K562 (cell line): ENCODE results near the gene TNFRSF6B. TPM values are rescaled to one million over a fixed set of nuclear protein-coding genes. Genes with fewer than 3 reads are reported as not detected.

Source experiments
- CAMTA2 ChIP-seq: fragments of 250-450 bp; sonication (Bioruptor Pico); conservative IDR thresholded peaks from 2 replicates; pipeline ENCODE4 v1.5.1; 2022
- CBX3 ChIP-seq, 2 experiments: IDR thresholded peaks; 1 replicate in 1 of 2; 2 replicates in 1 of 2; pipeline ENCODE4 v1.6.1; 2012; ENCODE audit warnings: inconsistent platforms in 2 of 2, low read length in 2 of 2, borderline replicate concordance in 1 of 2, control low read depth in 1 of 2
- CBX8 ChIP-seq: fragments of 200-600 bp; sonication (generic); IDR thresholded peaks from 2 replicates; pipeline ENCODE4 v1.6.1; 2012; ENCODE audit warnings: borderline replicate concordance, mixed run types, low read depth, mild to moderate bottlenecking, moderate library complexity, mixed read lengths, low read length, control low read depth, inconsistent platforms; ENCODE audit not compliant: poor library complexity, severe bottlenecking; ENCODE audit errors: extremely low read depth
- FOSL1 ChIP-seq: fragments of 200-800 bp; sonication (Bioruptor generic); conservative IDR thresholded peaks from 2 replicates; pipeline ENCODE4 v1.6.1; 2016; ENCODE audit warnings: missing genetic modification characterization, missing compliant biosample characterization
- GTF2B ChIP-seq: IDR thresholded peaks from 2 replicates; pipeline ENCODE4 v1.6.1; 2011; ENCODE audit not compliant: insufficient read length; ENCODE audit errors: extremely low read depth
- KAT7 ChIP-seq: sonication (generic); formaldehyde crosslinking; IDR thresholded peaks from 2 replicates; pipeline ENCODE4 v1.8.0; 2022; ENCODE audit warnings: missing genetic modification reagents, mild to moderate bottlenecking, borderline replicate concordance
- MBD2 ChIP-seq: sonication (generic); IDR thresholded peaks from 2 replicates; pipeline ENCODE4 v1.6.1; 2016; ENCODE audit warnings: low read depth, borderline replicate concordance
- NFXL1 ChIP-seq: fragments of 450-650 bp; formaldehyde crosslinking; IDR thresholded peaks from 2 replicates; pipeline ENCODE4 v1.4.0; 2021; ENCODE audit warnings: mild to moderate bottlenecking
- RNF2 ChIP-seq: sonication (generic); IDR thresholded peaks from 2 replicates; pipeline ENCODE4 v1.6.1; 2016
- TAF1 ChIP-seq: IDR thresholded peaks from 2 replicates; pipeline ENCODE4 v1.6.1; 2011; ENCODE audit warnings: mild to moderate bottlenecking, low read length, moderate library complexity; ENCODE audit not compliant: insufficient read depth, control insufficient read depth, severe bottlenecking; ENCODE audit errors: extremely low read depth
- TCF7L2 ChIP-seq: fragments of 150-350 bp; IDR thresholded peaks from 2 replicates; pipeline ENCODE4 v1.6.1; 2016; ENCODE audit warnings: low read depth, mild to moderate bottlenecking, low read length, moderate library complexity
- TSC22D4 ChIP-seq: fragments of 450-650 bp; IDR thresholded peaks from 2 replicates; pipeline ENCODE4 v1.6.1; 2016; ENCODE audit warnings: missing genetic modification characterization, missing biosample characterization, control low read depth
- ZNF134 ChIP-seq: fragments of 250-450 bp; sonication (Bioruptor Pico); conservative IDR thresholded peaks from 2 replicates; pipeline ENCODE4 v1.4.0; 2020
- ZNF174 ChIP-seq: fragments of 250-450 bp; sonication (Bioruptor Pico); IDR thresholded peaks from 2 replicates; pipeline ENCODE4 v1.4.0; 2020; ENCODE audit warnings: mild to moderate bottlenecking
- ZNF263 ChIP-seq: sonication (generic); formaldehyde crosslinking; IDR thresholded peaks from 2 replicates; pipeline ENCODE4 v1.8.0; 2022; ENCODE audit warnings: mild to moderate bottlenecking, missing genetic modification reagents, borderline replicate concordance
- ZNF75A ChIP-seq: fragments of 450-650 bp; formaldehyde crosslinking; IDR thresholded peaks from 2 replicates; pipeline ENCODE4 v1.4.0; 2020; ENCODE audit warnings: mild to moderate bottlenecking
- polyA plus RNA-seq, 8 experiments: library from polyadenylated mRNA; depleted of rRNA in 4 of 8; stranded (reverse) in 5 of 8; unstranded in 3 of 8; fragments of >200 nt; fragmentation: Nextera tagmentation in 2 of 8; fragmentation: Illumina TruSeq in 1 of 8; extraction: Ambion mirVana in 2 of 8; extraction: Trizol in 1 of 8; gene quantifications; 2 replicates each; pipeline versions ENCODE4 v1.2.1 to v1.2.3, GENCODE V29; 2011 to 2014; ENCODE audit warnings: inconsistent platforms in 1 of 8, missing spikeins in 1 of 8
- total RNA-seq, 7 experiments: library from RNA; depleted of rRNA in 6 of 7; stranded (reverse); fragments of >200 nt in 6 of 7; fragmentation: Illumina TruSeq in 2 of 7; extraction: Trizol in 2 of 7; gene quantifications; 2 replicates each; pipeline versions ENCODE4 v1.2.1 to v1.2.3, GENCODE V29; 2011 to 2021; ENCODE audit warnings: low replicate concordance in 1 of 7
- TF ChIP-seq, protein P1 (sequence below): IDR thresholded peaks from 2 replicates; pipeline ENCODE4 v1.6.1; 2016; ENCODE audit warnings: missing genetic modification characterization, missing compliant biosample characterization
- TF ChIP-seq, protein P2 (sequence below): fragments of 250-450 bp; sonication (Bioruptor Pico); IDR thresholded peaks from 2 replicates; pipeline ENCODE4 v1.8.0; 2021; ENCODE audit warnings: borderline replicate concordance, mild to moderate bottlenecking, moderate library complexity; ENCODE audit not compliant: poor library complexity, severe bottlenecking
- TF ChIP-seq, protein P3 (sequence below): sonication (generic); formaldehyde crosslinking; IDR thresholded peaks from 2 replicates; pipeline ENCODE4 v1.8.0; 2022; ENCODE audit warnings: mild to moderate bottlenecking, missing genetic modification reagents
- TF ChIP-seq, protein P4 (sequence below): fragments of 450-650 bp; IDR thresholded peaks from 2 replicates; pipeline ENCODE4 v1.6.1; 2016; ENCODE audit warnings: antibody characterized with exemption

Gene TNFRSF6B
- total and polyA plus RNA-seq, 9 of the 15 experiments (the other 6 are each of a cell fraction or from before 2014, with no cell fraction given) = 0.10 to 3.5 (median 0.32) TPM; not detected in 6

DNA sequence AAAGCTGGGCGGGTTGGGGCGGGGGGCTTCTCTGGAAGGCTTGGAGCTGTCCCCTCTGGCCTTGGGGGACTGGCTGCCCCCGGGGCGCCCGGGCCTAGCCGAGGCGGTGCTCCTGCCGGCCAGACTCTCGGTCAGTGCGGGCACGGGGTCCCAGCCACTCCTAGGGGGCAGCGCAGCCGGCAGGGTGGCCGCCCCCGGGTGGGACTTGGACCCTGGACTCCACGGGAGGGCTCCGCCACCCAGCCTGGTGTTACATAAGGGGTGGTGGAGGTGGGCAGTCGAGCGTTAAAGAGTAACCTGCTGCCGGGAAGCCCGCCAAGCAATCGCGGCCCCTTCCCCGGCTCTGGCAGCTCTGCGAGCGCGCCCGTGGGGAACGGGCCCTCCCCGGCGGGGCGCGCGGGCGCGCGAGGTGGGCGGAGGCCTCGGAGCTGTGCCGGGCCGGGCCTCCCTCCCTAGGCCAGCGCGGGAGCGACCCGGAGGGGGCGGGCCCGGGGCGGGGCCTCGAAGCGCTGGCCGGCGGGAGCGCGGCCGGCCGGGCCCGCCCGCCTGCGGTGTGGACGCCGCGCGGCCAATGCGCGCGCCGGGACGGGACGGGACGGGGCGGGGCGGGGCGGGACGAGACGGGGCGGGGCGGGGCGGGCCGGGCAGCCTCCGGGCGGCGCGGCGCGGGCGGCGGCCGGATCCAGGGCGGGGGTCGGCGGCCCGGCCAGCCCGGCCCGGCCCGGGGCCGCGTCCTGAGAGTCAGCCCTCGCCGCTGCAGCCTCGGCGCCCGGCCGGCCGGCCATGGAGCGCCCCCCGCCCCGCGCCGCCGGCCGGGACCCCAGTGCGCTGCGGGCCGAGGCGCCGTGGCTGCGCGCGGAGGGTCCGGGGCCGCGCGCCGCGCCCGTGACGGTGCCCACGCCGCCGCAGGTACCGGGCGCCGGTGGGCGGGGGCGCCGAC is 42.9 kb downstream of the TNFRSF6B start, which contains the start of gene SLC2A4RG (continued):
- TF ChIP-seq FOSL1 (tag) = 0 out of 2 replicates have a peak, but pooled peaks have one; percentile 12
- TF ChIP-seq TSC22D4 (tag) = no peak
- TF ChIP-seq ZNF134 = no peak
- TF ChIP-seq CAMTA2 (CRISPR knock-in tag) = no peak
- no peak for TF ChIP-seq GTF2B
- no peak for TF ChIP-seq RNF2
- TF ChIP-seq TAF1 = no peak
- TF ChIP-seq ZNF75A (CRISPR knock-in tag) = no peak
- TF ChIP-seq NFXL1 (CRISPR knock-in tag) = no peak
- 0 out of 2 replicates have a peak, but pooled peaks have one; percentile 38 for TF ChIP-seq KAT7 (CRISPR knock-in tag)
- TF ChIP-seq, protein P1, sequence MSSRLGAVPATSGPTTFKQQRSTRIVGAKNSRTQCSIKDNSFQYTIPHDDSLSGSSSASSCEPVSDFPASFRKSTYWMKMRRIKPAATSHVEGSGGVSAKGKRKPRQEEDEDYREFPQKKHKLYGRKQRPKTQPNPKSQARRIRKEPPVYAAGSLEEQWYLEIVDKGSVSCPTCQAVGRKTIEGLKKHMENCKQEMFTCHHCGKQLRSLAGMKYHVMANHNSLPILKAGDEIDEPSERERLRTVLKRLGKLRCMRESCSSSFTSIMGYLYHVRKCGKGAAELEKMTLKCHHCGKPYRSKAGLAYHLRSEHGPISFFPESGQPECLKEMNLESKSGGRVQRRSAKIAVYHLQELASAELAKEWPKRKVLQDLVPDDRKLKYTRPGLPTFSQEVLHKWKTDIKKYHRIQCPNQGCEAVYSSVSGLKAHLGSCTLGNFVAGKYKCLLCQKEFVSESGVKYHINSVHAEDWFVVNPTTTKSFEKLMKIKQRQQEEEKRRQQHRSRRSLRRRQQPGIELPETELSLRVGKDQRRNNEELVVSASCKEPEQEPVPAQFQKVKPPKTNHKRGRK = no peak
- TF ChIP-seq, protein P2, sequence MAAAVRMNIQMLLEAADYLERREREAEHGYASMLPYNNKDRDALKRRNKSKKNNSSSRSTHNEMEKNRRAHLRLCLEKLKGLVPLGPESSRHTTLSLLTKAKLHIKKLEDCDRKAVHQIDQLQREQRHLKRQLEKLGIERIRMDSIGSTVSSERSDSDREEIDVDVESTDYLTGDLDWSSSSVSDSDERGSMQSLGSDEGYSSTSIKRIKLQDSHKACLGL (CRISPR knock-in tag) = no peak
- TF ChIP-seq TCF7L2 = no peak
- TF ChIP-seq MBD2 = no peak
- TF ChIP-seq, protein P3, sequence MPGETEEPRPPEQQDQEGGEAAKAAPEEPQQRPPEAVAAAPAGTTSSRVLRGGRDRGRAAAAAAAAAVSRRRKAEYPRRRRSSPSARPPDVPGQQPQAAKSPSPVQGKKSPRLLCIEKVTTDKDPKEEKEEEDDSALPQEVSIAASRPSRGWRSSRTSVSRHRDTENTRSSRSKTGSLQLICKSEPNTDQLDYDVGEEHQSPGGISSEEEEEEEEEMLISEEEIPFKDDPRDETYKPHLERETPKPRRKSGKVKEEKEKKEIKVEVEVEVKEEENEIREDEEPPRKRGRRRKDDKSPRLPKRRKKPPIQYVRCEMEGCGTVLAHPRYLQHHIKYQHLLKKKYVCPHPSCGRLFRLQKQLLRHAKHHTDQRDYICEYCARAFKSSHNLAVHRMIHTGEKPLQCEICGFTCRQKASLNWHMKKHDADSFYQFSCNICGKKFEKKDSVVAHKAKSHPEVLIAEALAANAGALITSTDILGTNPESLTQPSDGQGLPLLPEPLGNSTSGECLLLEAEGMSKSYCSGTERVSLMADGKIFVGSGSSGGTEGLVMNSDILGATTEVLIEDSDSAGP (CRISPR knock-in tag) = no peak
- no peak for TF ChIP-seq CBX3 (IDR thresholded peaks at IDR 0.05; ENCODE audit: borderline replicate concordance in 1 of 2, low read length in 2 of 2)
- TF ChIP-seq, protein P4, sequence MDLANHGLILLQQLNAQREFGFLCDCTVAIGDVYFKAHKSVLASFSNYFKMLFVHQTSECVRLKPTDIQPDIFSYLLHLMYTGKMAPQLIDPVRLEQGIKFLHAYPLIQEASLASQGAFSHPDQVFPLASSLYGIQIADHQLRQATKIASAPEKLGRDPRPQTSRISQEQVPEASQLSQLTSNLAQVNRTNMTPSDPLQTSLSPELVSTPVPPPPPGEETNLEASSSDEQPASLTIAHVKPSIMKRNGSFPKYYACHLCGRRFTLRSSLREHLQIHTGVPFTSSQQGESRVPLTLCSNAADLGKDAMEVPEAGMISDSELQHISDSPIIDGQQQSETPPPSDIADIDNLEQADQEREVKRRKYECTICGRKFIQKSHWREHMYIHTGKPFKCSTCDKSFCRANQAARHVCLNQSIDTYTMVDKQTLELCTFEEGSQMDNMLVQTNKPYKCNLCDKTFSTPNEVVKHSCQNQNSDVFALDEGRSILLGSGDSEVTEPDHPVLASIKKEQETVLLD = no peak
- TF ChIP-seq ZNF174 (CRISPR knock-in tag) = no peak
- no peak for TF ChIP-seq ZNF263 (CRISPR knock-in tag)
- TF ChIP-seq CBX8 = no peak
